ENCODE measurements around the gene PTPRN2. TPM values are rescaled to one million over a fixed set of nuclear protein-coding genes. Genes with fewer than 3 reads are reported as not detected.

The PTPRN2 gene
- total RNA-seq, 1 donor, result 0.09 TPM

- TF ChIP-seq CTCF (IDR thresholded peaks at IDR 0.05; ENCODE audit: insufficient read depth, low read length), result no peak
- no peak overlapping the region for H3K4me3 ChIP-seq (ENCODE audit: low read depth, low read length)
- DNase-seq (ENCODE audit: low read depth), result no peak
These were observed 741.4 kb downstream of the PTPRN2 start for GRCh38 chr7:157846271-157846670.

- no peak for TF ChIP-seq CTCF (IDR thresholded peaks at IDR 0.05; ENCODE audit: insufficient read depth, low read length)
- no peak overlapping the region for H3K4me3 ChIP-seq (ENCODE audit: low read depth, low read length)
- DNase-seq (ENCODE audit: low read depth), result no peak
These were observed 742.3 kb downstream of the PTPRN2 start for GRCh38 chr7:157845203-157845835.

GRCh38 chr7:157844611-157845010 is 743.0 kb downstream of the PTPRN2 start:
- no peak for TF ChIP-seq CTCF (IDR thresholded peaks at IDR 0.05; ENCODE audit: insufficient read depth, low read length)
- H3K4me3 ChIP-seq (ENCODE audit: low read depth, low read length), result no peak overlapping the region
- DNase-seq (ENCODE audit: low read depth), result no peak

- no peak for DNase-seq (ENCODE audit: low read depth)
- H3K4me3 ChIP-seq (ENCODE audit: low read depth, low read length), result no peak overlapping the region
- TF ChIP-seq CTCF (IDR thresholded peaks at IDR 0.05; ENCODE audit: insufficient read depth, low read length), result no peak
These were observed 743.5 kb downstream of the PTPRN2 start for GRCh38 chr7:157844141-157844540.

- H3K4me3 ChIP-seq (ENCODE audit: low read depth, low read length), result no peak overlapping the region
- no peak for DNase-seq (ENCODE audit: low read depth)
- no peak for TF ChIP-seq CTCF (IDR thresholded peaks at IDR 0.05; ENCODE audit: insufficient read depth, low read length)
These were observed 744.1 kb downstream of the PTPRN2 start for GRCh38 chr7:157843336-157844140.

- no peak overlapping the region for H3K4me3 ChIP-seq (ENCODE audit: low read depth, low read length)
- no peak for TF ChIP-seq CTCF (IDR thresholded peaks at IDR 0.05; ENCODE audit: insufficient read depth, low read length)
- DNase-seq (ENCODE audit: low read depth), result no peak
These were observed 745.8 kb downstream of the PTPRN2 start for GRCh38 chr7:157841773-157842370.

Measured in fibroblast of the aortic adventitia (primary cell).